Measurements from ENCODE around the gene CASKIN1. TPM values are rescaled to one million over a fixed set of nuclear protein-coding genes. Genes with fewer than 3 reads are reported as not detected.
A peak's percentile ranks its signal among the peaks of the same experiment; 100 is the strongest.
"Not testable (repeated sequence)": the region's sequence is repeated elsewhere in the genome, so short reads cannot be mapped to it uniquely, and the experiment has no call there.

The CASKIN1 gene
- total and polyA plus RNA-seq, 2 experiments from 2014 or later, result 1.0 to 6.2 TPM

DNA sequence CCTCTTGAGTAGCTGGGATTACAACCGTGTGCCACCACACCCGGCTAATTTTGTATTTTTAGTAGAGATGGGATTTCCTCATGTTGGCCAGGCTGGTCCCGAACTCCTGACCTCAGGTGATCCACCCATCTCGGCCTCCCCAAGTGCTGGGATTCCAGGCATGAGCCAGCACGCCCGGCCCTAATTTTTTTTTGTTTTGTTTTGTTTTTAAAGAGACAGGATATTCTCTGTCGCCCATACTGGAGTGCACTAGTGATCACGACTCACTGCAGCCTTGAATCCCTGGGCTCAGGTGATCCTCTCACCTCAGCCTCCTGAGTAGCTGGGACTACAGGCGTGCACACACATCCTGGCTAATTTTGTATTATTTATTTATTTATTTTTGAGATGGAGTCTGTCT, 43.9 kb upstream of the CASKIN1 start:
- not testable (repeated sequence) for H3K27ac ChIP-seq (ENCODE audit: low read depth); H3K79me2 ChIP-seq (replicated peaks; ENCODE audit: insufficient read depth); H3K4me2 ChIP-seq; H3K9me3 Mint-ChIP-seq; H2AFZ ChIP-seq; H3F3A ChIP-seq (replicated peaks; ENCODE audit: low read depth); H3K4me3 Mint-ChIP-seq; H3K4me3 ChIP-seq; H3K4me1 Mint-ChIP-seq; H4K20me1 ChIP-seq (replicated peaks; ENCODE audit: insufficient read depth); H3K36me3 ChIP-seq (ENCODE audit: insufficient read depth); ATAC-seq; H3K27ac Mint-ChIP-seq; H3K9me2 ChIP-seq (ENCODE audit: insufficient read depth); DNase-seq (ENCODE audit: low spot score); H3K4me1 ChIP-seq (ENCODE audit: insufficient read depth)
- H3K36me3 Mint-ChIP-seq (ENCODE audit: low read depth), result peaks cover 38% of the 10 kb centered on the region
- peaks cover 18% of the 10 kb centered on the region for H3K27me3 ChIP-seq (ENCODE audit: insufficient read depth)
- peaks cover 25% of the 10 kb centered on the region for H3K27me3 Mint-ChIP-seq (ENCODE audit: insufficient read depth, low read depth, poor library complexity)

DNA sequence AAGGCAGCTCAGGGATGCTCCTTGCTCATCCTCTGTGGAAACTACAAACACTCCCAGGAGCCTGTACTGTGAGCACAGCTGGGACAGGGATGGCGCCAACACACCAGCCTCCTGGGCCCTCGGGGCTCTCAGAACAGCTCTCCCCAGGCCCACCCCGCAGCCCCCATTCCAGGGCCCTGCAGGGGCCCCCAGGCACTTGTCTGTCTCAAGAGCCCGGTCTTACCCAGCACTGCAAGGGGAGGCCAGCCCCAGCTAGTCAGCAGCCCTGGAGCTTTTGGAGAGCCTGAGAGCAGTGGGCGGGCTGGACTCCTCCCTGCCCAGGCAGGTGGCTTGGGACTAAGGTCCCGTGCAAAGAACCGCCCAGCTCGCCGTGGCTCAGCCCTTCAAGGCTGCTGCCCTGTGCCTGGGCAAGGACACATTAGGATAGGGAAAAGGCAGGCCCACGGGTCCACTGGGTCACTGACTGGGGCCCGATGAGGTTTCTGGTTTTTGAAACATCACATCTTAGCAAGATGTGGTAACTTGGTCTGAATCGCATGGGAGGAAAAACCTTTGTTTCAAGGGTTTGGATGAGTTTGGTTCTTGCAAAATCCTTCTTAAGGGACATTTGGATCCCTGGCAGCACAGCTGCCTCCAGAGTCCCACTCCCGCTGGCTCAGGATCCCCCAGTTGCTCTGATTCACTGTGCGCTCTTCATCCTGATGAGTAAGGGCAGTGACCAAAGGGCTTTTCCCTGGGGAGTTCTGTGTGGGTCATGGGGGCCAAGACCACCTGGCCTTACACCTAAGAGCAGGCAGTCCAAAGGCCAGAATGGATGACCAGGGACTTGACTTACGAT, 42.7 kb upstream of the CASKIN1 start:
- Histone ChIP-seq H4K20me1 (replicated peaks; ENCODE audit: insufficient read depth) (no peaks in the 10 kb centered on the region; the same call in 1 of the 2 replicates), H3K9me2 (ENCODE audit: insufficient read depth) (no peaks in the 10 kb centered on the region), H3K27ac (ENCODE audit: low read depth) (no peak overlapping the region), H3K4me3 (no peak overlapping the region), H3K4me1 (ENCODE audit: insufficient read depth) (no peaks in the 10 kb centered on the region), H2AFZ (no peak overlapping the region), H3F3A (replicated peaks; ENCODE audit: low read depth) (peaks cover 3% of the 10 kb centered on the region; the same call in 1 of the 2 replicates), H3K4me2 (no peak overlapping the region), H3K79me2 (replicated peaks; ENCODE audit: insufficient read depth) (no peaks in the 10 kb centered on the region), H3K27me3 (ENCODE audit: insufficient read depth) (peaks cover 18% of the 10 kb centered on the region), H3K36me3 (ENCODE audit: insufficient read depth) (peaks cover 3% of the 10 kb centered on the region; the same call in 1 of the 2 replicates)
- Mint-ChIP-seq H3K27ac (no peak overlapping the region), H3K36me3 (ENCODE audit: low read depth) (peaks cover 30% of the 10 kb centered on the region), H3K4me1 (no peaks in the 10 kb centered on the region), H3K27me3 (ENCODE audit: insufficient read depth, low read depth, poor library complexity) (peaks cover 28% of the 10 kb centered on the region), H3K9me3 (no peaks in the 10 kb centered on the region), H3K4me3 (no peak overlapping the region; the same call in 2 of the 3 replicates)
- DNase-seq (ENCODE audit: low spot score) (peak; percentile 45), ATAC-seq (peak; percentile 6)
- TF ChIP-seq EZH2 (IDR thresholded peaks at IDR 0.05; ENCODE audit: low read depth, unreplicated experiment), result no peak
- TF ChIP-seq POLR2AphosphoS5 (IDR thresholded peaks at IDR 0.05; ENCODE audit: low read depth), result no peak
- TF ChIP-seq STAT1 (IDR thresholded peaks at IDR 0.05; ENCODE audit: unreplicated experiment), result no peak
- no peak for TF ChIP-seq NANOG (IDR thresholded peaks at IDR 0.05; ENCODE audit: borderline replicate concordance)
- TF ChIP-seq ZNF331 (CRISPR knock-in tag; IDR thresholded peaks at IDR 0.05; ENCODE audit: low read depth), result no peak
- no peak for TF ChIP-seq CREB1 (CRISPR knock-in tag; IDR thresholded peaks at IDR 0.05; ENCODE audit: low read depth)
- TF ChIP-seq, protein P1, sequence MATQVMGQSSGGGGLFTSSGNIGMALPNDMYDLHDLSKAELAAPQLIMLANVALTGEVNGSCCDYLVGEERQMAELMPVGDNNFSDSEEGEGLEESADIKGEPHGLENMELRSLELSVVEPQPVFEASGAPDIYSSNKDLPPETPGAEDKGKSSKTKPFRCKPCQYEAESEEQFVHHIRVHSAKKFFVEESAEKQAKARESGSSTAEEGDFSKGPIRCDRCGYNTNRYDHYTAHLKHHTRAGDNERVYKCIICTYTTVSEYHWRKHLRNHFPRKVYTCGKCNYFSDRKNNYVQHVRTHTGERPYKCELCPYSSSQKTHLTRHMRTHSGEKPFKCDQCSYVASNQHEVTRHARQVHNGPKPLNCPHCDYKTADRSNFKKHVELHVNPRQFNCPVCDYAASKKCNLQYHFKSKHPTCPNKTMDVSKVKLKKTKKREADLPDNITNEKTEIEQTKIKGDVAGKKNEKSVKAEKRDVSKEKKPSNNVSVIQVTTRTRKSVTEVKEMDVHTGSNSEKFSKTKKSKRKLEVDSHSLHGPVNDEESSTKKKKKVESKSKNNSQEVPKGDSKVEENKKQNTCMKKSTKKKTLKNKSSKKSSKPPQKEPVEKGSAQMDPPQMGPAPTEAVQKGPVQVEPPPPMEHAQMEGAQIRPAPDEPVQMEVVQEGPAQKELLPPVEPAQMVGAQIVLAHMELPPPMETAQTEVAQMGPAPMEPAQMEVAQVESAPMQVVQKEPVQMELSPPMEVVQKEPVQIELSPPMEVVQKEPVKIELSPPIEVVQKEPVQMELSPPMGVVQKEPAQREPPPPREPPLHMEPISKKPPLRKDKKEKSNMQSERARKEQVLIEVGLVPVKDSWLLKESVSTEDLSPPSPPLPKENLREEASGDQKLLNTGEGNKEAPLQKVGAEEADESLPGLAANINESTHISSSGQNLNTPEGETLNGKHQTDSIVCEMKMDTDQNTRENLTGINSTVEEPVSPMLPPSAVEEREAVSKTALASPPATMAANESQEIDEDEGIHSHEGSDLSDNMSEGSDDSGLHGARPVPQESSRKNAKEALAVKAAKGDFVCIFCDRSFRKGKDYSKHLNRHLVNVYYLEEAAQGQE (IDR thresholded peaks at IDR 0.05; ENCODE audit: unreplicated experiment), result no peak
- TF ChIP-seq ZNF114 (CRISPR knock-in tag; IDR thresholded peaks at IDR 0.05), result no peak
- TF ChIP-seq, protein P2, sequence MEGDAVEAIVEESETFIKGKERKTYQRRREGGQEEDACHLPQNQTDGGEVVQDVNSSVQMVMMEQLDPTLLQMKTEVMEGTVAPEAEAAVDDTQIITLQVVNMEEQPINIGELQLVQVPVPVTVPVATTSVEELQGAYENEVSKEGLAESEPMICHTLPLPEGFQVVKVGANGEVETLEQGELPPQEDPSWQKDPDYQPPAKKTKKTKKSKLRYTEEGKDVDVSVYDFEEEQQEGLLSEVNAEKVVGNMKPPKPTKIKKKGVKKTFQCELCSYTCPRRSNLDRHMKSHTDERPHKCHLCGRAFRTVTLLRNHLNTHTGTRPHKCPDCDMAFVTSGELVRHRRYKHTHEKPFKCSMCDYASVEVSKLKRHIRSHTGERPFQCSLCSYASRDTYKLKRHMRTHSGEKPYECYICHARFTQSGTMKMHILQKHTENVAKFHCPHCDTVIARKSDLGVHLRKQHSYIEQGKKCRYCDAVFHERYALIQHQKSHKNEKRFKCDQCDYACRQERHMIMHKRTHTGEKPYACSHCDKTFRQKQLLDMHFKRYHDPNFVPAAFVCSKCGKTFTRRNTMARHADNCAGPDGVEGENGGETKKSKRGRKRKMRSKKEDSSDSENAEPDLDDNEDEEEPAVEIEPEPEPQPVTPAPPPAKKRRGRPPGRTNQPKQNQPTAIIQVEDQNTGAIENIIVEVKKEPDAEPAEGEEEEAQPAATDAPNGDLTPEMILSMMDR (conservative IDR thresholded peaks at IDR 0.05; ENCODE audit: low read depth in 2 of 2), result no peak
- TF ChIP-seq EZH2phosphoT487 (IDR thresholded peaks at IDR 0.05; ENCODE audit: unreplicated experiment), result no peak
- TF ChIP-seq JUNB (IDR thresholded peaks at IDR 0.05; ENCODE audit: unreplicated experiment), result no peak

All from GM23338 (cell line).